Tibial nerve (tissue), 4 donors: ENCODE measurements around the gene CNR1.

Experiments
- EP300 ChIP-seq, 2 donors: sonication (generic); formaldehyde crosslinking; IDR thresholded peaks; one replicate each; pipeline ENCODE4 v1.6.1; 2017; ENCODE audit warnings: antibody characterized with exemption in 2 of 2, mild to moderate bottlenecking in 1 of 2
- POLR2A ChIP-seq, 2 donors: fragments of 450-650 bp; IDR thresholded peaks; one replicate each; pipeline ENCODE4 v1.6.1; 2017; ENCODE audit warnings: antibody characterized with exemption in 2 of 2, mild to moderate bottlenecking in 2 of 2, moderate library complexity in 2 of 2
- TF ChIP-seq, protein P1 (sequence below), 5 experiments: fragments of 200-600 bp in 3 of 5; fragments of 450-650 bp in 2 of 5; sonication (generic) in 3 of 5; IDR thresholded peaks; one replicate each; pipeline ENCODE4 v1.5.1; 2016 to 2019; ENCODE audit warnings: antibody characterized with exemption in 5 of 5, mild to moderate bottlenecking in 3 of 5, moderate library complexity in 2 of 5

DNA sequence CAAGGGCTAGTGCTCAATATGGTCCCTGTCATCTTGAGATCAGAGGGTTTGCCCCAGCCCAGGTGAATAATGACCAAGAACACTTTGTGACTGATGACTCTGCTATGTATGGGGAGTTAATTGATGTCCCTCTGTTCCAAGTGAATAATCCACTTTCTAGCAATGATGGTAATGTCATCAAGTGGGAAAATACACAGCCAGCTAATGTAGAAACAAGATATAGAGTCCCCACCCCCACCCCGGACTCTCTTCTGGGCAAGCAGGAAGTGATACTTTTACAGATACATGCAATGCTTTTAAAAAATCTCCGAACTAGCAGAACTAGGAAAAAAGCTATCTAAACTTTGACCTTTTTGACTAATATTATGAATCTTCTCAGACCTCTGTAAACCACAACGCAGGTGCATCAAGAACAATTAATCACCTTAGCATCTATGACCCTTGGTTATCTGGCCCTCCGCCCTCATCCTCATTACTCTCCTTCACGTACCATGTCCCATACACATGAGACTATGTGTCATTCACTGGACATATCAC lies 30.5 kb downstream of the CNR1 start:
- TF ChIP-seq, protein P1, sequence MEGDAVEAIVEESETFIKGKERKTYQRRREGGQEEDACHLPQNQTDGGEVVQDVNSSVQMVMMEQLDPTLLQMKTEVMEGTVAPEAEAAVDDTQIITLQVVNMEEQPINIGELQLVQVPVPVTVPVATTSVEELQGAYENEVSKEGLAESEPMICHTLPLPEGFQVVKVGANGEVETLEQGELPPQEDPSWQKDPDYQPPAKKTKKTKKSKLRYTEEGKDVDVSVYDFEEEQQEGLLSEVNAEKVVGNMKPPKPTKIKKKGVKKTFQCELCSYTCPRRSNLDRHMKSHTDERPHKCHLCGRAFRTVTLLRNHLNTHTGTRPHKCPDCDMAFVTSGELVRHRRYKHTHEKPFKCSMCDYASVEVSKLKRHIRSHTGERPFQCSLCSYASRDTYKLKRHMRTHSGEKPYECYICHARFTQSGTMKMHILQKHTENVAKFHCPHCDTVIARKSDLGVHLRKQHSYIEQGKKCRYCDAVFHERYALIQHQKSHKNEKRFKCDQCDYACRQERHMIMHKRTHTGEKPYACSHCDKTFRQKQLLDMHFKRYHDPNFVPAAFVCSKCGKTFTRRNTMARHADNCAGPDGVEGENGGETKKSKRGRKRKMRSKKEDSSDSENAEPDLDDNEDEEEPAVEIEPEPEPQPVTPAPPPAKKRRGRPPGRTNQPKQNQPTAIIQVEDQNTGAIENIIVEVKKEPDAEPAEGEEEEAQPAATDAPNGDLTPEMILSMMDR (IDR thresholded peaks at IDR 0.05): no peak
- TF ChIP-seq POLR2A (IDR thresholded peaks at IDR 0.05): no peak
- TF ChIP-seq EP300 (IDR thresholded peaks at IDR 0.05): no peak
